Subcutaneous adipose tissue (tissue), 4 donors: ENCODE data around the gene CMTM5. TPM values are rescaled to one million over a fixed set of nuclear protein-coding genes. Genes with fewer than 3 reads are reported as not detected.

ENCODE experiments used
- total RNA-seq, 4 donors: library from RNA; depleted of rRNA; stranded (reverse); fragments of >200 nt; gene quantifications; one replicate each; pipeline ENCODE4 v1.1.0, GENCODE V29; 2016
- TF ChIP-seq, protein P1 (sequence below): fragments of 450-650 bp; IDR thresholded peaks from one replicate; pipeline ENCODE4 v1.5.1; 2016; ENCODE audit warnings: low read depth, mild to moderate bottlenecking, control low read depth, antibody characterized with exemption, moderate library complexity

CMTM5 gene
- total RNA-seq, 4 donors from 2014 or later = not detected

DNA sequence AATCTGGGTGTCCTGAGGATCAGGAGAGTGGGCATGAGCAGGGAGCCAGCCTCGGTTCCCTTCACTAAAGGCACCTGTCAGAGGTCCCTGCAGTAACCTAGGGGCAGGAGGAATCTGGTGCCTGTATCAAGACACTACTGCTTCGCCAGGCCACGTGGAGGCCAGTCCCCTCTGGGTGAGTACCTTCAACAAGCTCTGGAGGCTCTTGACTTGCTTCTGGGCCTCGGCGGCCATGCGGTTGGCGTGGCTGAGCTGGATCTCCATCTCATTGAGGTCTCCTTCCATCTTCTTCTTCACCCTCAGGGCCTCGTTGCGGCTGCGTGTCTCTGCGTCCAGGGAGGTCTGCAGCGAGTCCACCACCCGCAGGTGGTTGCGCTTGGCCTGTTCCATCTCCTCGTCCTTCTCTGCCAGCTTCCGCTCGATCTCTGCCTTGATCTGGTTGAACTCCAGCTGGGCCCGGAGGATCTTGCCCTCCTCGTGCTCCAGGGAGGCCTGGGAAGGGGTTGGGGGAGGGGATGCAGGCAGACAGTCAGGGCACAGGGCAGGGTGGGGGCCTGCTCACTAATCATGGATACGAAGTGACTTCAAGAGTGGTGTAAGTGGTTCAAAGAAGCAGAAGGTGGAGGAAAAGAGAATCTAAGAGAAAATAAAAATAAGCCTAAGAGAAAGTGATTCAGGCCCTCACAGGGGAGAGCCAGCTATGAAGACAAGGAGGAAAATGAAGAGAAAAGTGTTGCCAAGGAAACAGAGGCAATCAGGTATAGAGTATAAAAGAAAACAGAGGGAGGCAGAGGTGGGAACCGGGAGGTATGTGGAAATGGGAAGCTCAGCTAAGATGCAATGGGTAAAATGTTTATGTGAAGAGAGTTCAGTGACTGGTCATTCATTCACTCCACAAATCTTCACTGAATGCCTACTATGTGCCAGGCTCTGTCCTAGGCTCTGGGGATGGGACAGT, 39.3 kb downstream of the CMTM5 start:
- TF ChIP-seq, protein P1, sequence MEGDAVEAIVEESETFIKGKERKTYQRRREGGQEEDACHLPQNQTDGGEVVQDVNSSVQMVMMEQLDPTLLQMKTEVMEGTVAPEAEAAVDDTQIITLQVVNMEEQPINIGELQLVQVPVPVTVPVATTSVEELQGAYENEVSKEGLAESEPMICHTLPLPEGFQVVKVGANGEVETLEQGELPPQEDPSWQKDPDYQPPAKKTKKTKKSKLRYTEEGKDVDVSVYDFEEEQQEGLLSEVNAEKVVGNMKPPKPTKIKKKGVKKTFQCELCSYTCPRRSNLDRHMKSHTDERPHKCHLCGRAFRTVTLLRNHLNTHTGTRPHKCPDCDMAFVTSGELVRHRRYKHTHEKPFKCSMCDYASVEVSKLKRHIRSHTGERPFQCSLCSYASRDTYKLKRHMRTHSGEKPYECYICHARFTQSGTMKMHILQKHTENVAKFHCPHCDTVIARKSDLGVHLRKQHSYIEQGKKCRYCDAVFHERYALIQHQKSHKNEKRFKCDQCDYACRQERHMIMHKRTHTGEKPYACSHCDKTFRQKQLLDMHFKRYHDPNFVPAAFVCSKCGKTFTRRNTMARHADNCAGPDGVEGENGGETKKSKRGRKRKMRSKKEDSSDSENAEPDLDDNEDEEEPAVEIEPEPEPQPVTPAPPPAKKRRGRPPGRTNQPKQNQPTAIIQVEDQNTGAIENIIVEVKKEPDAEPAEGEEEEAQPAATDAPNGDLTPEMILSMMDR = no peak

DNA sequence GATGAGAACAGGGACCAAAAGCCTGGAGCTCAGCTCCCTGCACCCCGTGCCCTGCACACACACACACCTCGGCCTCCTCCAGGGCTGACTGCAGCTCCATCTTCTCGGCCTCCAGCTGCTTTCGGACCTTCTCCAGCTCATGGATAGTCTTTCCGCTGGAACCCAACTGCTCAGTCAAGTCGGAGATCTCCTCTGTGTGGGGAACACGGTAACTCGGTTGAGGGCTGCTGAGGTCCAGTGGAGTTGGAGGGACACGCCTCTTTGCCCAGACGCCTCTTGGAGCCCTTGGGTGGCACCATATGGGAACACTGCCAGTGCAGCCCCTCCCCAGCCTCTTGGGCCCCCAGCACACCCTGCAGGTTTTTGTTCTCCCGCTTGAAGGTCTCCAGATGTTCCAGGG, 40.0 kb downstream of the CMTM5 start:
- TF ChIP-seq, protein P1 = no peak

DNA sequence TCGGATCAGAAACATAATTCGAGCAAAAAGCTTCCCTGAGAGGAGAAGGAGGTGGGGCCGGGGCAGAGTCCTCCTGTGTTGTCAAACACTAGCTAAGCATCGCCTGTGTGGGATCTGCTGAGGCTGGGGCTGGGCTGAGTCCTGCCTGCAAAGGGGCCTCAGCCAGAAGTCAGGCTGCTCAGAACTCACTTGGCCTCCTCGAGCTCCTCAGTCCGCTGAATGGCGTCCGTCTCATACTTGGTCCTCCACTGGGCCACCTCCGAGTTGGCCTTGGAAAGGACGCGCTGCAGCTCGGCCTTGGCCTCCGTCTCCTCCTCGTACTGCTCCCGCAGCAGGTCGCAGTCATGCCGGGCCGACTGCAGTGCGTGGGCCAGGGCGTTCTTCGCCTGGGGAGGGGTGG, 41.2 kb downstream of the CMTM5 start:
- TF ChIP-seq, protein P1 = no peak

DNA sequence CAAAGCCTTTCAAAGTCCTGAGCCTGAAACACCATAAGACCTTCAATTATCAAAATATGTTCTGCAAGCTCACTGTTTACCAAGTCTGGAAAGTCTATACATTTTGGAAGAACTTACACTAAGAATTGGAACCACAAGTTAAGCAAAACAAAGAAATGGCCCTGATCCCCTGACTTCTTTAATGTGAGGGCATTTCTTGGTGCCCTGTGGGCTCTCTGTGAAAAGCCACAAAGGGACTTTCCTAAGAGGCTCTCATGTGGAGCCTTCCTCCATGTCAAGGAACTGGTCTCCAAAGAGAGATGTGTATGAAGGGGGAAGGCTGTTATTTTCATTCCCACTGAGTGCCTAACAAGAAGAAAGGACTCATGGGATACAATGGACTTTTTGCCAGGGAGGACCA, 44.7 kb downstream of the CMTM5 start:
- TF ChIP-seq, protein P1 = no peak

DNA sequence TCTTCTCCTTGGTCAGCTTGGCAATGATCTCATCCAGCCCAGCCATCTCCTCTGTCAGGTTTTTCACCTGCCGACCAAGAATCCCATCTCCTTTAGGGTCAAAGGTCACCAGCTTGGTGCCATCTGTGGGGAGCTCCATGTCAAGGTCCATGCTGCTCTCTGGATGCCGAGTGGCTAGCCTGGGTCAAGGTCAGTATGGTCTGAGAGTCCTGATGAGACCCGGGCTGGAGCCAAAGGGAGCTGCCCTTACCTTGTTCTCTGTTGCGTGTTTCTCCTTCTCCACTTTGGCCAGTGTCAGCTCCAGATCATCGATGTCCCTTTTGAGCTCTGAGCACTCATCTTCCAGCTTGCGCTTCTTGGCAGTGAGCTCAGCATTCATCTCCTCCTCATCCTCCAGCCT, 46.8 kb downstream of the CMTM5 start:
- TF ChIP-seq, protein P1 = no peak

DNA sequence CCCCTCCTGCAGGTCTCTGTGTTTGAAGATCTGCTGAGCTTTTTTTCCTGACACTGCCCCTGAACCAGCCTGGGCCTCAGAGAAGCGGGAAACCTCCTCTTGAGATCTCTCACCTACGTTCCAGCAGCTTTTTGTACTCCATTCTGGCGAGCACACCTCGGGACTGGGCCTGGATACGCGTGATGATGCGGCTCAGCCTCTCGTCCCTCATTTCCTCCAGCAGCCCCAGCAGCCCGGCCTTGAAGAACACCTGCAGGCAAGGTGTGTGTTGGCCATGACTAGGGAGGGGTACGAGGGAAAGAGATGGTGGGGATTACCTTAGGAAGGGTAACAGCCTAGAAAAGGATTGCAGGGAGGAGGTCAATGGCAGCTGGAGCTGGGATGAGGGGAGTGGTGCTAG, 48.3 kb downstream of the CMTM5 start:
- TF ChIP-seq, protein P1 = no peak

DNA sequence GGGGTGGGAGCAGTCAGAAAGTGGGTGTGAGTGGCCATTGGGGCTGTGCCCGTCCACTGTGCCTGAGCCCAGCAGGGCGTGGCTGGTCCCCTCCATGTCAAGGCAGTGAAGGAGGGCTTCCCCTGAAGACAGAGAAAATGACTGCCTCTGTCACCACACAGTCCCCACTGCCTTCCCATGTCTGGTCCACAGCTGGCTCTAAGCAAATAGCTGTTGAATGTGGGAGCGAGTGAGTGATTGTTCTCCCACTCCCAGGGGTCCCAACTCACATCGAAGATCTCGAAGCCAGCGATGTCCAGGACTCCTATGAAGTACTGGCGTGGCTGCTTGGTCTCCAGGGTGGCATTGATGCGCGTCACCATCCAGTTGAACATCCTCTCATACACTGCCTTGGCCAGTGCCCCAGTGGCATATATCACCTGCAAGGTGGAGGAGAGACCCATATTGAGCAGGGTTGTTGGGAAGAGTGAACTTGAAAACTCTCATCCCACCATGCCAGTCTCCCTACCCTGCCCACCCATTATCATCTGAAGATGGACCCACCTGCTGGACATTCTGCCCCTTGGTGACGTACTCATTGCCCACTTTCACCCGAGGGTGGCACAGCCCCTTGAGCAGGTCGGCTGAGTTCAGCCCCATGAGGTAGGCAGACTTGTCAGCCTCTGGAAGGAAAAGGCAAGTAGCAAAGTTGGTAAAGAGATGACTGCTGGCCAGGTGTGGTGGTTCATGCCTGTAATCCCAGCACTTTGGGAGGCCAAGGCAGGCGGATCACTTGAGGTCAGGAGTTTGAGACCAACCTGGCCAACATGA, 52.0 kb downstream of the CMTM5 start:
- TF ChIP-seq, protein P1 = no peak
